HEK293T (cell line): ENCODE data around the gene TLE5.

Experiments used
- SP1 ChIP-seq: fragments of 450-650 bp; IDR thresholded peaks from 2 replicates; pipeline ENCODE4 v1.6.1; 2017
- SUZ12 ChIP-seq: fragments of 450-650 bp; IDR thresholded peaks from 2 replicates; pipeline ENCODE4 v1.6.1; 2016; ENCODE audit warnings: mild to moderate bottlenecking

DNA sequence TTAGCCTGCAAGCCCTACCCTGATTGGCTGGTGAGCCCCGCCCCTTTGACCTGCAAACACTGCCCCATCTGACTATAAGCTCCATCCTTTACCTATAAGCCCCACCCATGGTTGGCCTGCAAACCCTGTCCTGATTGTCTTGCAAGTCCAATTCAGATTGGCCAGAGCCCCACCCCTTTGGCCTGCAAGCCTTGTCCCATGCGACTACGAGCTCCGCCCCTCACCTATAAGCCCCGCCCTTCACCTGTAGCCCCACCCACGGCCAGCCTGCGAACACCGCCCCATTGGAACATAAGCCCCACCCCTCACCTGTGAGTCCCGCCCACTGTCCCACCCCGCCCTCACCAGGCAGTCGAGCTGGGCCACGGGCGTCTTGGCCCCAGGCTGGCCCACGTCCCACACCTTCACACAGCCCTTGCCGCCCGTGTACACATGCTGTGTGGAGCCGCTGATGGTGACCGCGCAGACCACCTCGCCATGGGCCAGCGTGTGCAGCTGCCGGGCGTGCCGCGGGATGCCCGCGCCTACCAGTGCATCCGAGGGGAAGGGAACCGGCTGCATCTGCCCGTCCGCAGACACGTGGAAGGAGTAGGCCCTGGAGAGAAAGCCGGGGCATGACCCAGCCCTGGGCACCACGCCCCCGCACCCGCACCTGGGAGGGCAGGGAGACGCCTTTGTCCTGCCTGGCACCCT lies 56.1 kb downstream of the TLE5 start:
- no peak for TF ChIP-seq SUZ12
- TF ChIP-seq SP1 = no peak
